GM23338 (cell line): ENCODE results near the gene GC.

Source experiments
- EZH2 ChIP-seq: fragments of 200-600 bp; sonication (generic); IDR thresholded peaks from one replicate; pipeline ENCODE4 v1.8.0; 2017; ENCODE audit warnings: antibody characterized with exemption, mild to moderate bottlenecking, low read depth; ENCODE audit not compliant: unreplicated experiment
- EZH2phosphoT487 ChIP-seq: fragments of 200-600 bp; sonication (generic); IDR thresholded peaks from one replicate; pipeline ENCODE4 v1.8.1; 2018; ENCODE audit warnings: antibody characterized with exemption; ENCODE audit not compliant: unreplicated experiment
- TF ChIP-seq, protein P1 (sequence below), 2 experiments: fragments of 200-600 bp in 1 of 2; sonication (generic) in 1 of 2; conservative IDR thresholded peaks; 2 replicates each; pipeline versions ENCODE4 v1.5.1 to v1.6.1; 2016 to 2017; ENCODE audit warnings: antibody characterized with exemption in 2 of 2, low read depth in 2 of 2, mild to moderate bottlenecking in 2 of 2, moderate library complexity in 1 of 2

- TF ChIP-seq, protein P1, sequence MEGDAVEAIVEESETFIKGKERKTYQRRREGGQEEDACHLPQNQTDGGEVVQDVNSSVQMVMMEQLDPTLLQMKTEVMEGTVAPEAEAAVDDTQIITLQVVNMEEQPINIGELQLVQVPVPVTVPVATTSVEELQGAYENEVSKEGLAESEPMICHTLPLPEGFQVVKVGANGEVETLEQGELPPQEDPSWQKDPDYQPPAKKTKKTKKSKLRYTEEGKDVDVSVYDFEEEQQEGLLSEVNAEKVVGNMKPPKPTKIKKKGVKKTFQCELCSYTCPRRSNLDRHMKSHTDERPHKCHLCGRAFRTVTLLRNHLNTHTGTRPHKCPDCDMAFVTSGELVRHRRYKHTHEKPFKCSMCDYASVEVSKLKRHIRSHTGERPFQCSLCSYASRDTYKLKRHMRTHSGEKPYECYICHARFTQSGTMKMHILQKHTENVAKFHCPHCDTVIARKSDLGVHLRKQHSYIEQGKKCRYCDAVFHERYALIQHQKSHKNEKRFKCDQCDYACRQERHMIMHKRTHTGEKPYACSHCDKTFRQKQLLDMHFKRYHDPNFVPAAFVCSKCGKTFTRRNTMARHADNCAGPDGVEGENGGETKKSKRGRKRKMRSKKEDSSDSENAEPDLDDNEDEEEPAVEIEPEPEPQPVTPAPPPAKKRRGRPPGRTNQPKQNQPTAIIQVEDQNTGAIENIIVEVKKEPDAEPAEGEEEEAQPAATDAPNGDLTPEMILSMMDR (conservative IDR thresholded peaks at IDR 0.05; ENCODE audit: low read depth in 2 of 2): no peak
- TF ChIP-seq EZH2phosphoT487: no peak
- no peak for TF ChIP-seq EZH2
Measured at GRCh38 chr4:71746379-71746778, 37.5 kb downstream of the GC start.
